Kidney (tissue), 14 donors: ENCODE results near the gene DGKI. TPM values are rescaled to one million over a fixed set of nuclear protein-coding genes. Genes with fewer than 3 reads are reported as not detected.

Source experiments
- DNase-seq, 5 donors: peaks; one replicate each; pipeline ENCODE4 v3.0.0-alpha.2; 2013 to 2020
- FAIRE-seq: peaks from 2 replicates; lab custom pipeline; 2012; peaks lifted over from hg19 to GRCh38; lab: Jason Lieb, UNC
- H3K27ac ChIP-seq, 2 donors: one replicate each; pipeline ENCODE4 v1.7.0; 2013; ENCODE audit warnings: low read depth in 2 of 2, low read length in 2 of 2, inconsistent platforms in 1 of 2
- H3K27me3 ChIP-seq: one replicate; pipeline ENCODE4 v1.7.1; 2013; ENCODE audit warnings: low read length, inconsistent platforms; ENCODE audit not compliant: control insufficient read depth, insufficient read depth
- H3K36me3 ChIP-seq, 3 donors: one replicate each; pipeline versions ENCODE4 v1.7.0 to v1.7.1; 2013; ENCODE audit warnings: low read length in 3 of 3, control low read depth in 1 of 3, inconsistent platforms in 1 of 3; ENCODE audit not compliant: insufficient read depth in 3 of 3, control insufficient read depth in 2 of 3
- H3K4me1 ChIP-seq, 3 donors: one replicate each; pipeline versions ENCODE4 v1.7.0 to v1.7.1; 2013; ENCODE audit warnings: low read length in 3 of 3, inconsistent platforms in 1 of 3, low read depth in 1 of 3; ENCODE audit not compliant: control insufficient read depth in 2 of 3, insufficient read depth in 2 of 3
- H3K4me3 ChIP-seq, 3 donors: one replicate each; pipeline versions ENCODE4 v1.7.0 to v1.8.1; 2013; ENCODE audit warnings: low read length in 3 of 3, control low read depth in 1 of 3, inconsistent platforms in 1 of 3
- H3K9ac ChIP-seq, 3 donors: one replicate each; pipeline versions ENCODE4 v1.7.0 to v1.7.1; 2013; ENCODE audit warnings: low read length in 3 of 3, control low read depth in 1 of 3, inconsistent platforms in 1 of 3
- H3K9me3 ChIP-seq, 3 donors: one replicate each; pipeline versions ENCODE4 v1.7.0 to v1.7.1; 2013; ENCODE audit warnings: low read length in 3 of 3, control low read depth in 1 of 3, inconsistent platforms in 1 of 3; ENCODE audit not compliant: control insufficient read depth in 2 of 3, insufficient read depth in 1 of 3
- CTCF ChIP-seq: IDR thresholded peaks from 3 replicates; pipeline ENCODE4 v1.5.1; 2012; ENCODE audit warnings: mild to moderate bottlenecking, moderate library complexity, borderline replicate concordance; ENCODE audit not compliant: insufficient read depth; ENCODE audit errors: extremely low read depth
- intact Hi-C: fragments of 100-400 bp; cut with DNase I; formaldehyde crosslinking; loops from one replicate; pipeline ENCODE4 v1.11.1; 2022
- polyA plus RNA-seq: library from polyadenylated mRNA; stranded (reverse); fragments of 350-450 nt; fragmentation: Illumina TruSeq; extraction: RNeasy Lipid Tissue Mini Kit (QIAGEN cat#74804); gene quantifications from one replicate; pipeline ENCODE4 v1.2.3, GENCODE V29; 2014; ENCODE audit warnings: low read depth, low replicate concordance; ENCODE audit not compliant: insufficient read depth
- total RNA-seq: library from RNA; stranded (reverse); fragmentation: NEBNext Ultra II Directional; extraction: Animal tissue kit (Norgen Biotek cat#: 25700); gene quantifications from one replicate; pipeline ENCODE4 v1.2.1, GENCODE V29; 2021
- donor health status: control.
- donor health status: control.
- donor health status: control.
- donor health status: control.
- donor health status: control.
- donor health status: DM: yes; HTN: yes; CAD: no.
- donor health status: Normal renal cell carcinoma (clear cell type).

Gene DGKI
- total and polyA plus RNA-seq, 2 donors from 2014 or later: 1.3 to 2.5 TPM

GRCh38 chr7:137591421-137591837 lies 255.3 kb downstream of the DGKI start:
- H3K27me3 ChIP-seq: no peaks in the 10 kb centered on the region
- peak in 1 of 5 donors; percentile 30 for DNase-seq
- no peak overlapping the region for H3K4me3 ChIP-seq
- H3K36me3 ChIP-seq: no peaks in the 10 kb centered on the region
- no peak overlapping the region for H3K27ac ChIP-seq
- intact Hi-C loops: no loop called here
- no peak for TF ChIP-seq CTCF
- no peak for FAIRE-seq
- no peaks in the 10 kb centered on the region for H3K4me1 ChIP-seq
- H3K9ac ChIP-seq: no peak overlapping the region
- H3K9me3 ChIP-seq: no peaks in the 10 kb centered on the region

- Histone ChIP-seq H3K4me3 (no peak overlapping the region), H3K9ac (no peak overlapping the region), H3K27me3 (no peaks in the 10 kb centered on the region), H3K9me3 (no peaks in the 10 kb centered on the region), H3K27ac (no peak overlapping the region), H3K36me3 (no peaks in the 10 kb centered on the region), H3K4me1 (no peaks in the 10 kb centered on the region)
- no peak for FAIRE-seq
- intact Hi-C loops: no loop called here
- no peak for TF ChIP-seq CTCF
- no peak for DNase-seq
These were observed 255.9 kb downstream of the DGKI start for GRCh38 chr7:137590756-137591305.

- Histone ChIP-seq H3K4me3 (no peak overlapping the region), H3K9me3 (no peaks in the 10 kb centered on the region), H3K36me3 (no peaks in the 10 kb centered on the region), H3K27me3 (no peaks in the 10 kb centered on the region), H3K27ac (no peak overlapping the region), H3K9ac (no peak overlapping the region), H3K4me1 (no peaks in the 10 kb centered on the region)
- no peak for DNase-seq
- no peak for FAIRE-seq
- intact Hi-C loops: no loop called here
- TF ChIP-seq CTCF: no peak
These were observed 256.6 kb downstream of the DGKI start for GRCh38 chr7:137590071-137590755.

GRCh38 chr7:137587326-137587725 lies 259.4 kb downstream of the DGKI start:
- DNase-seq (no peak), FAIRE-seq (no peak)
- Histone ChIP-seq H3K4me1 (no peaks in the 10 kb centered on the region), H3K27me3 (no peaks in the 10 kb centered on the region), H3K9ac (no peak overlapping the region), H3K27ac (no peak overlapping the region), H3K36me3 (no peaks in the 10 kb centered on the region), H3K4me3 (no peak overlapping the region), H3K9me3 (no peaks in the 10 kb centered on the region)
- intact Hi-C loops: no loop called here
- TF ChIP-seq CTCF: no peak
